CD14-positive monocyte (primary cell): Measurements from ENCODE around the gene HOXA13. TPM values are rescaled to one million over a fixed set of nuclear protein-coding genes. Genes with fewer than 3 reads are reported as not detected.
A peak's percentile ranks its signal among the peaks of the same experiment; 100 is the strongest.

ENCODE experiments used
- DNase-seq, 3 donors: peaks; one replicate each; pipeline ENCODE4 v3.0.0-alpha.2; 2011 to 2022
- H2AFZ ChIP-seq: 2 replicates; pipeline ENCODE4 v1.6.0; 2012; ENCODE audit warnings: mild to moderate bottlenecking, low read depth, low read length, inconsistent platforms; ENCODE audit not compliant: insufficient read depth, poor library complexity, severe bottlenecking
- H3K27ac ChIP-seq, 2 donors: 1 replicate in 1 of 2; 2 replicates in 1 of 2; pipeline ENCODE4 v1.5.1; 2012 to 2013; ENCODE audit warnings: low read length in 2 of 2, control low read depth in 1 of 2, inconsistent platforms in 1 of 2, low read depth in 1 of 2, mild to moderate bottlenecking in 1 of 2
- H3K27me3 ChIP-seq, 2 donors: one replicate each; pipeline versions ENCODE4 v1.6.0 to v1.6.1; 2011 to 2013; ENCODE audit warnings: low read length in 2 of 2; ENCODE audit not compliant: control insufficient read depth in 2 of 2, insufficient read depth in 2 of 2
- H3K36me3 ChIP-seq, 2 donors: replicated peaks in 1 of 2; 1 replicate in 1 of 2; 2 replicates in 1 of 2; pipeline versions ENCODE4 v1.5.1 to v1.6.1; 2012 to 2013; ENCODE audit warnings: low read length in 2 of 2, control low read depth in 1 of 2, inconsistent platforms in 1 of 2, mild to moderate bottlenecking in 1 of 2; ENCODE audit not compliant: insufficient read depth in 2 of 2, control insufficient read depth in 1 of 2
- H3K4me1 ChIP-seq, 2 donors: 1 replicate in 1 of 2; 2 replicates in 1 of 2; pipeline versions ENCODE4 v1.5.1 to v1.6.1; 2012 to 2013; ENCODE audit warnings: low read length in 2 of 2, control low read depth in 1 of 2, inconsistent platforms in 1 of 2, mild to moderate bottlenecking in 1 of 2, moderate library complexity in 1 of 2; ENCODE audit not compliant: insufficient read depth in 2 of 2, control insufficient read depth in 1 of 2
- H3K4me2 ChIP-seq: replicated peaks from 2 replicates; pipeline ENCODE3; 2012; ENCODE audit warnings: low read length, moderate library complexity, mild to moderate bottlenecking; ENCODE audit not compliant: poor library complexity, severe bottlenecking; ENCODE audit errors: extremely low read depth
- H3K4me3 ChIP-seq, 3 experiments: fragments of 200-600 bp in 1 of 3; sonication (generic) in 1 of 3; replicated peaks in 1 of 3; 1 replicate in 2 of 3; 2 replicates in 1 of 3; pipeline ENCODE4 v1.5.1; 2011 to 2013; ENCODE audit warnings: low read length in 3 of 3, mild to moderate bottlenecking in 3 of 3, control low read depth in 2 of 3, low read depth in 2 of 3, inconsistent platforms in 1 of 3, moderate library complexity in 1 of 3
- H3K79me2 ChIP-seq: 2 replicates; pipeline ENCODE4 v1.6.0; 2012; ENCODE audit warnings: mild to moderate bottlenecking, control low read depth, inconsistent platforms, low read length, moderate library complexity; ENCODE audit not compliant: insufficient read depth
- H3K9ac ChIP-seq: 2 replicates; pipeline ENCODE4 v1.6.0; 2017; ENCODE audit warnings: low read length, mild to moderate bottlenecking; ENCODE audit not compliant: insufficient read depth, poor library complexity, severe bottlenecking
- H3K9me3 ChIP-seq, 2 donors: replicated peaks in 1 of 2; 1 replicate in 1 of 2; 2 replicates in 1 of 2; pipeline versions ENCODE4 v1.5.1 to v1.6.1; 2012 to 2013; ENCODE audit warnings: low read length in 2 of 2, control low read depth in 1 of 2; ENCODE audit not compliant: control insufficient read depth in 1 of 2, insufficient read depth in 1 of 2
- H4K20me1 ChIP-seq: 2 replicates; pipeline ENCODE4 v1.6.0; 2012; ENCODE audit warnings: mild to moderate bottlenecking, low read length, control low read depth, moderate library complexity; ENCODE audit not compliant: insufficient read depth
- H3K27ac Mint-ChIP-seq, 7 donors: one replicate each; pipeline ENCODE4 v1.8.0; 2020; ENCODE audit warnings: mild to moderate bottlenecking in 7 of 7, mixed read lengths in 7 of 7, moderate library complexity in 6 of 7, inconsistent platforms in 2 of 7
- H3K27me3 Mint-ChIP-seq, 3 donors: one replicate each; pipeline ENCODE4 v1.8.0; 2021 to 2022; ENCODE audit warnings: low read depth in 3 of 3, mild to moderate bottlenecking in 3 of 3, mixed read lengths in 3 of 3, moderate library complexity in 3 of 3, inconsistent platforms in 1 of 3
- H3K36me3 Mint-ChIP-seq, 2 donors: one replicate each; pipeline ENCODE4 v1.8.0; 2020; ENCODE audit warnings: mixed read lengths in 2 of 2, inconsistent platforms in 1 of 2, mild to moderate bottlenecking in 1 of 2
- H3K4me1 Mint-ChIP-seq: one replicate; pipeline ENCODE4 v1.8.0; 2020; ENCODE audit warnings: mild to moderate bottlenecking, mixed read lengths
- H3K4me3 Mint-ChIP-seq, 2 donors: one replicate each; pipeline ENCODE4 v1.8.0; 2020; ENCODE audit warnings: mild to moderate bottlenecking in 2 of 2, mixed read lengths in 2 of 2, moderate library complexity in 1 of 2
- H3K9me3 Mint-ChIP-seq, 7 donors: one replicate each; pipeline ENCODE4 v1.8.0; 2020 to 2022; ENCODE audit warnings: mixed read lengths in 7 of 7, mild to moderate bottlenecking in 6 of 7, moderate library complexity in 6 of 7, inconsistent platforms in 2 of 7
- CTCF ChIP-seq: fragments of 200-600 bp; IDR thresholded peaks from one replicate; pipeline ENCODE4 v1.8.0; 2022; ENCODE audit warnings: antibody characterized with exemption, mild to moderate bottlenecking
- WGBS: methylation state at CpG from one replicate; pipeline ENCODE4 v1.1.5; 2013; ENCODE audit warnings: missing lambda C conversion rate; ENCODE audit not compliant: insufficient coverage; 5-methylcytosine and 5-hydroxymethylcytosine counted together
- intact Hi-C, 2 donors: fragments of 100-400 bp; cut with micrococcal nuclease; formaldehyde crosslinking; loops; one replicate each; pipeline versions ENCODE4 v1.15.0 to v1.15.1; 2023
- polyA plus RNA-seq, 3 donors: library from polyadenylated mRNA; depleted of rRNA in 1 of 3; unstranded in 2 of 3; stranded (reverse) in 1 of 3; fragments of 300-500 nt in 2 of 3; fragments of >200 nt in 1 of 3; fragmentation: Illumina TruSeq in 2 of 3; gene quantifications; 1 replicate in 2 of 3; 2 replicates in 1 of 3; pipeline ENCODE4 v1.2.3, GENCODE V29; 2012 to 2021

Gene HOXA13
- polyA plus RNA-seq, 3 donors, result not detected

GRCh38 chr7:27165089-27165995, 34.5 kb downstream of the HOXA13 start, which contains the start of gene HOXA9:
TSS of gene HOXA9 (minus strand) at chr7:27165537. CDS start at chr7:27165457, 80 bp downstream.
- Histone ChIP-seq H3K36me3 (no peaks in the 10 kb centered on the region), H3K4me2 (peak within 1 kb of the TSS; percentile 69), H3K4me3 (peak within 1 kb of the TSS; percentile 17 to 74 (median 40)), H4K20me1 (peaks cover 7% of the 10 kb centered on the region), H3K79me2 (peaks cover 7% of the 10 kb centered on the region), H3K4me1 (peaks cover 75 to 94% of the 10 kb centered on the region in 2 donors), H2AFZ (peak within 1 kb of the TSS; percentile 79), H3K9ac (peak within 1 kb of the TSS; percentile 33), H3K27ac (no peak within 1 kb of the TSS), H3K9me3 (peaks cover 18 to 34% of the 10 kb centered on the region in 2 donors), H3K27me3 (peaks cover 54 to 92% of the 10 kb centered on the region in 2 donors)
- Mint-ChIP-seq H3K4me1 (peaks cover 66% of the 10 kb centered on the region), H3K27ac (peak within 1 kb of the TSS in 3 of 7 donors; percentile 64 to 68 (median 68)), H3K9me3 (peaks cover 5 to 53% (median 36%) of the 10 kb centered on the region in 7 donors), H3K4me3 (peak within 1 kb of the TSS; percentile 72 to 95), H3K27me3 (peaks cover 83 to 93% (median 83%) of the 10 kb centered on the region in 3 donors), H3K36me3 (peaks cover 23 to 38% of the 10 kb centered on the region in 2 donors)
- no peak for TF ChIP-seq CTCF
- intact Hi-C loops, result loop anchor here (5.0 to 10.0 kb wide), 3 partner anchors 37 to 1303 kb away; partner anchors contain the start of gene HOXA13 (in 1 of the 2)
- peak; percentile 88 to 94 (median 91) for DNase-seq
- WGBS, result under 1% methylated on average over 60 of the region's 82 CpGs

GRCh38 chr7:27164367-27165088, 35.4 kb downstream of the HOXA13 start:
- Histone ChIP-seq H4K20me1 (no peaks in the 10 kb centered on the region), H3K4me2 (peak overlapping the region; percentile 69), H3K27ac (no peak overlapping the region), H3K4me3 (peak overlapping the region; percentile 17 to 74 (median 40)), H2AFZ (peak overlapping the region; percentile 79), H3K9ac (peak overlapping the region; percentile 32), H3K4me1 (peaks cover 76 to 93% of the 10 kb centered on the region in 2 donors), H3K27me3 (peaks cover 55 to 92% of the 10 kb centered on the region in 2 donors), H3K79me2 (peaks cover 7% of the 10 kb centered on the region), H3K9me3 (peaks cover 18 to 30% of the 10 kb centered on the region in 2 donors), H3K36me3 (no peaks in the 10 kb centered on the region)
- Mint-ChIP-seq H3K4me1 (peaks cover 68% of the 10 kb centered on the region), H3K4me3 (peak overlapping the region; percentile 72 to 92), H3K36me3 (peaks cover 23 to 40% of the 10 kb centered on the region in 2 donors), H3K9me3 (peaks cover 5 to 52% (median 36%) of the 10 kb centered on the region in 7 donors), H3K27ac (no peak overlapping the region), H3K27me3 (peaks cover 84 to 93% (median 84%) of the 10 kb centered on the region in 3 donors)
- intact Hi-C loops, result loop anchor here (5.0 to 10.0 kb wide), 6 partner anchors 38 to 1302 kb away; partner anchors contain the start of gene HOXA13 (in 1 of the 2)
- under 1% methylated on average over 47 of the region's 47 CpGs for WGBS
- DNase-seq, result peak in 1 of 3 donors; percentile 40
- TF ChIP-seq CTCF, result peak; percentile 5
